ENCODE measurements around the gene EPM2A.

DNA sequence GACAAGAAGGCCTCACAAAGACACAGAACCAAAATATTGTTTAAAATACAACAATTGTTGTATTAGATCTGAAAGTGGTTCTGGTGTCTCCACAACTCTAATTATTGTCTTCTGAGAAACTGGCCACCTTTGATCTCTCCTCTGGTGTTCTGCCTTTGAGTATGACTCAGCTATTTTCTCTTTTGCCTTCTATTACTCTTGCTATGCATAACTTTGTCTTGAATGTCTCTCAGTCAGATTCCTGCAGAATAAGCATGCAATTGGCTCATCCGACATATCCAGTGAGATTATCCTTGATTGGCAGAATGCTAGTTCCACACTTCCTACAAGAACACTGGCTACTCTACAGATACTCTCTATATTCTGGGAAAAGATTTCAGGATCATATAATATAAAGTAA, 14.3 kb upstream of the EPM2A start:
- TF ChIP-seq RAD21 (IDR thresholded peaks at IDR 0.05; ENCODE audit: insufficient read depth, low read depth, low read length) (no peak), JUNB (IDR thresholded peaks at IDR 0.05) (0 out of 2 replicates have a peak, but pooled peaks have one; percentile 22), TCF3 (IDR thresholded peaks at IDR 0.05; ENCODE audit: borderline replicate concordance, insufficient read depth, low read depth, low read length) (no peak), ZNF274 (IDR thresholded peaks at IDR 0.05; ENCODE audit: insufficient read depth, insufficient read length) (no peak), NBN (IDR thresholded peaks at IDR 0.05) (0 out of 2 replicates have a peak, but pooled peaks have one; percentile 14), RBBP5 (conservative IDR thresholded peaks at IDR 0.05) (no peak), ATF7 (IDR thresholded peaks at IDR 0.05; ENCODE audit: low read depth) (no peak), POLR2A (IDR thresholded peaks at IDR 0.05; ENCODE audit: low read depth, low read length) (no peak)
- TF ChIP-seq, protein P1, sequence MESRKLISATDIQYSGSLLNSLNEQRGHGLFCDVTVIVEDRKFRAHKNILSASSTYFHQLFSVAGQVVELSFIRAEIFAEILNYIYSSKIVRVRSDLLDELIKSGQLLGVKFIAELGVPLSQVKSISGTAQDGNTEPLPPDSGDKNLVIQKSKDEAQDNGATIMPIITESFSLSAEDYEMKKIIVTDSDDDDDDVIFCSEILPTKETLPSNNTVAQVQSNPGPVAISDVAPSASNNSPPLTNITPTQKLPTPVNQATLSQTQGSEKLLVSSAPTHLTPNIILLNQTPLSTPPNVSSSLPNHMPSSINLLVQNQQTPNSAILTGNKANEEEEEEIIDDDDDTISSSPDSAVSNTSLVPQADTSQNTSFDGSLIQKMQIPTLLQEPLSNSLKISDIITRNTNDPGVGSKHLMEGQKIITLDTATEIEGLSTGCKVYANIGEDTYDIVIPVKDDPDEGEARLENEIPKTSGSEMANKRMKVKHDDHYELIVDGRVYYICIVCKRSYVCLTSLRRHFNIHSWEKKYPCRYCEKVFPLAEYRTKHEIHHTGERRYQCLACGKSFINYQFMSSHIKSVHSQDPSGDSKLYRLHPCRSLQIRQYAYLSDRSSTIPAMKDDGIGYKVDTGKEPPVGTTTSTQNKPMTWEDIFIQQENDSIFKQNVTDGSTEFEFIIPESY (IDR thresholded peaks at IDR 0.05), result no peak
